Fibroblast of the aortic adventitia (primary cell): ENCODE measurements around the gene AATK. TPM values are rescaled to one million over a fixed set of nuclear protein-coding genes. Genes with fewer than 3 reads are reported as not detected.

Source experiments
- DNase-seq: peaks from one replicate; pipeline ENCODE4 v3.0.0-alpha.2; 2010; ENCODE audit warnings: low read depth
- H3K4me3 ChIP-seq: 2 replicates; pipeline ENCODE4 v1.5.1; 2011; ENCODE audit warnings: low read depth, mild to moderate bottlenecking, control low read depth, low read length, moderate library complexity
- CTCF ChIP-seq: IDR thresholded peaks from 2 replicates; pipeline ENCODE4 v1.5.1; 2011; ENCODE audit warnings: mild to moderate bottlenecking, low read length, control low read depth, inconsistent platforms; ENCODE audit not compliant: insufficient read depth
- total RNA-seq: library from RNA; depleted of rRNA; stranded (reverse); fragments of >200 nt; gene quantifications from 2 replicates; pipeline ENCODE4 v1.2.3, GENCODE V29; 2012; ENCODE audit warnings: low replicate concordance

Gene AATK
- total RNA-seq, 1 donor, result 0.18 TPM

- peak; percentile 85 for DNase-seq
- H3K4me3 ChIP-seq, result no peak overlapping the region
- TF ChIP-seq CTCF, result peak; percentile 86
These were observed 34.9 kb upstream of the AATK start for GRCh38 chr17:81200695-81201580.

GRCh38 chr17:81200201-81200600, 34.2 kb upstream of the AATK start:
- DNase-seq, result no peak
- TF ChIP-seq CTCF, result no peak
- no peak overlapping the region for H3K4me3 ChIP-seq

DNA sequence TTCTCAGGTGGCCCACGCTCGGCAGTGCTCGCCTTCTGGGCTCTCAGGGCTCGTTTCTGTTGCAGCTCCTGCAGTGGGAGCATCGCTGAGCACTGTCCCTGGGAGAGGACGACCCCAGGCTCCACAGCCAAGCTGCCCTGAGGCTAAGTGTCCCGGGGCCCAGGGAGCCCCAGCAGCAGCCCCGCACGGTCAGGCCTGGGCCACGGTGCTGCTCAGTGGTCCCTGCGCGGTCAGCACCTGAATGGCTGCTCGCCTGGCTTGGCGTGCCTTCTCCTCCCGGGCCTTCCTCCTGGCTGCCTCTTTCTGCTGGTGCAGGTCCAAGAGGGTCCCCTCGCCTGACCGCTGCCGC, 33.4 kb upstream of the AATK start:
- DNase-seq, result no peak
- H3K4me3 ChIP-seq, result no peak overlapping the region
- TF ChIP-seq CTCF, result no peak

DNA sequence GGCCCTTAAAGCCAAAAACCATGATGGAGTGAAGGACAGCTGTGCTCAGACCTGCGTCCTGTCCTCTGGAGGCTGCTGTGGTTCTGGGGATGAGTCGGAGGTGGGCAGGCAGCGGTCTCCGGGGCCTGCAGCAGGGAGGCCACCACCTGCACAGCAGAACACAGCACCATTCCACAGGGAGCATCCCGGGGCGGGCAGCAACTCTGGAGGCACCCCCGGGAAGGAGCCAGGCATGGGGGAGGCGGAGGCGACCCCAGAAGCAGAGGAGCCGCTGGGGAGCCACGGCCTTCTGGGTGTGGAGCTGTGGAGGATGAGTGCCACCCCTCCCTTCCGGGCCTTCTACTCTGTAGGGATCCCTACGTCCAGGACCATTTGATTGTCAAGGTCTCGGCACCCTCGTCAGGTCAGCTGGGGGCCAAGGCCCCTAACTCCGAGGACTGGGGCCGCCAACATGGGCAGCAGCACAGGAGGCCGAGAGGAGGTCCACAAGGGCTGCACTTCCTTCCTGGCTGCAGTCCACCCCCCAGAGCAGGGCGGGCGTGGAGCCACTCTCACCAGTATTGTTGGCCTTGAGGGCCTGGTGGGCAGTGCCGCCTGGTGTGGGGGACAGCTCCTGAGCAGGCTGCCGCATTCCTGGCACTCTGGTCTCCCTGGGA, 32.9 kb upstream of the AATK start:
- TF ChIP-seq CTCF, result no peak
- DNase-seq, result no peak
- no peak overlapping the region for H3K4me3 ChIP-seq

DNA sequence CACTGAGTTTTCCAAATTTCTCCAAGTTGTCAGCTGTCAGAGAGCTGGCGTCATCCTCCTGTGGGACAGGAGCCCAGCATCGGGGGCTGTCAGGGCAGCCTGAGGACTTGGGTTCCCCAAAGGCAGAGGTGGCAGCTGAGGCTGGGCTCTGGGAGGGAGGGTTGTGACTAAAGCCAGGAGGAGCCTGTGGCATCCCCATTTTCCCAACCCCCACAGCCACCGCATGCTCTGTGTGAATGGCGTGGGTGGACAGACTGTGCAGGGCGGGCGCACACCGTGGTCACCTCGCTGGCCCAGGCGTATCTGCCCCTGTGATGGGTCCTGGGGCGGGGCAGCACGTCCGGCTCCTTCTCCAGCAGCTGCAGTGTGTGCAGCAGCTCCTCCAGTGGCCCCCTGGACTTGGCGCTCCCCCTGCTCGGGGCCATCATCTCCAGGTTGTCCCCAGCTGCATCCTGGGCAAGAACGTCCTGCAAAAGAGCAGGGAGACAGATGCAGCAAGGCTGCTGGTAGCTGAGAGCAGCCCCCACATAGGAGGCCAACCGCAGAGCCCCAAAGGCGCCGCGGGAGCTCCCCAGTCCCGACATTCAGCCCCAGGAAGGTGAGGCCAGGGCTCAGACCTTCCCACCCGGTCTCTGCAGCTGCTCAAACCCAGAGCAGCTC, 31.9 kb upstream of the AATK start:
- H3K4me3 ChIP-seq, result no peak overlapping the region
- TF ChIP-seq CTCF, result no peak
- no peak for DNase-seq

GRCh38 chr17:81197409-81197795, 31.4 kb upstream of the AATK start:
- no peak for TF ChIP-seq CTCF
- no peak for DNase-seq
- H3K4me3 ChIP-seq, result no peak overlapping the region
